GM15510 (cell line): ENCODE data around the gene IRAK2.

ENCODE experiments used
- POLR2A ChIP-seq: IDR thresholded peaks from 3 replicates; pipeline ENCODE4 v1.6.1; 2011; ENCODE audit warnings: borderline replicate concordance; ENCODE audit not compliant: insufficient read length; ENCODE audit errors: extremely low read depth

The IRAK2 gene

GRCh38 chr3:10279384-10280176, 114.9 kb downstream of the IRAK2 start:
- no peak for TF ChIP-seq POLR2A

GRCh38 chr3:10280177-10280529, 115.4 kb downstream of the IRAK2 start:
- TF ChIP-seq POLR2A = no peak

GRCh38 chr3:10280571-10280970, 115.9 kb downstream of the IRAK2 start:
- TF ChIP-seq POLR2A = no peak

GRCh38 chr3:10281951-10282350, 117.2 kb downstream of the IRAK2 start:
- TF ChIP-seq POLR2A = no peak

GRCh38 chr3:10283638-10284037, 118.9 kb downstream of the IRAK2 start:
- TF ChIP-seq POLR2A = no peak

GRCh38 chr3:10284496-10284895, 119.8 kb downstream of the IRAK2 start:
- no peak for TF ChIP-seq POLR2A

- TF ChIP-seq POLR2A = no peak
These were observed 120.8 kb downstream of the IRAK2 start for GRCh38 chr3:10285272-10286132.

- no peak for TF ChIP-seq POLR2A
These were observed 121.4 kb downstream of the IRAK2 start for GRCh38 chr3:10286133-10286524.

GRCh38 chr3:10286596-10287295, 122.0 kb downstream of the IRAK2 start:
- no peak for TF ChIP-seq POLR2A

- TF ChIP-seq POLR2A = no peak
These were observed 123.3 kb downstream of the IRAK2 start for GRCh38 chr3:10287936-10288574.

- no peak for TF ChIP-seq POLR2A
These were observed 123.8 kb downstream of the IRAK2 start for GRCh38 chr3:10288575-10288960.

GRCh38 chr3:10289077-10289476, 124.4 kb downstream of the IRAK2 start:
- no peak for TF ChIP-seq POLR2A

GRCh38 chr3:10289787-10290355, 125.2 kb downstream of the IRAK2 start:
- TF ChIP-seq POLR2A = no peak

- TF ChIP-seq POLR2A = no peak
These were observed 125.9 kb downstream of the IRAK2 start for GRCh38 chr3:10290481-10291176.

- no peak for TF ChIP-seq POLR2A
These were observed 126.9 kb downstream of the IRAK2 start for GRCh38 chr3:10291641-10292040.
